ENCODE data around the gene MTUS2.

The MTUS2 gene

GRCh38 chr13:29459813-29460355, 639.7 kb downstream of the MTUS2 start:
- DNase-seq: no peak

GRCh38 chr13:29464105-29464679, 644.1 kb downstream of the MTUS2 start:
- no peak for DNase-seq

GRCh38 chr13:29465741-29466293, 645.7 kb downstream of the MTUS2 start:
- no peak for DNase-seq

GRCh38 chr13:29471551-29471950, 651.4 kb downstream of the MTUS2 start:
- DNase-seq: no peak

- peak; percentile 41 to 43 for DNase-seq
Observed at GRCh38 chr13:29472332-29472961, 652.3 kb downstream of the MTUS2 start.

GRCh38 chr13:29473166-29473565, 653.0 kb downstream of the MTUS2 start:
- DNase-seq: no peak

GRCh38 chr13:29474991-29475390, 654.9 kb downstream of the MTUS2 start:
- no peak for DNase-seq

GRCh38 chr13:29476046-29476445, 655.9 kb downstream of the MTUS2 start:
- DNase-seq: no peak

GRCh38 chr13:29479716-29480492, 659.8 kb downstream of the MTUS2 start:
- DNase-seq: no peak

- no peak for DNase-seq
Observed at GRCh38 chr13:29480893-29481525, 660.9 kb downstream of the MTUS2 start.

- no peak for DNase-seq
Observed at GRCh38 chr13:29481603-29482002, 661.5 kb downstream of the MTUS2 start.

- no peak for DNase-seq
Observed at GRCh38 chr13:29482504-29482903, 662.4 kb downstream of the MTUS2 start.

GRCh38 chr13:29483211-29483610, 663.1 kb downstream of the MTUS2 start:
- no peak for DNase-seq

- no peak for DNase-seq
Observed at GRCh38 chr13:29483623-29484022, 663.5 kb downstream of the MTUS2 start.

- DNase-seq: no peak
Observed at GRCh38 chr13:29484236-29484635, 664.1 kb downstream of the MTUS2 start.

GRCh38 chr13:29484796-29485195, 664.7 kb downstream of the MTUS2 start:
- no peak for DNase-seq

- no peak for DNase-seq
Observed at GRCh38 chr13:29486551-29486950, 666.4 kb downstream of the MTUS2 start.

GRCh38 chr13:29487466-29488454, 667.6 kb downstream of the MTUS2 start:
- DNase-seq: no peak

- no peak for DNase-seq
Observed at GRCh38 chr13:29489650-29490560, 669.8 kb downstream of the MTUS2 start.

- DNase-seq: no peak
Observed at GRCh38 chr13:29490561-29490885, 670.4 kb downstream of the MTUS2 start.

GRCh38 chr13:29491248-29491647, 671.1 kb downstream of the MTUS2 start:
- no peak for DNase-seq

Measured in activated CD4-positive, alpha-beta T cell treated with anti-CD3 and anti-CD28 coated beads for 4 hours (primary cell).